ENCODE measurements around the gene GAS2L1. TPM values are rescaled to one million over a fixed set of nuclear protein-coding genes. Genes with fewer than 3 reads are reported as not detected.
A peak's percentile ranks its signal among the peaks of the same experiment; 100 is the strongest.

GAS2L1 gene
- total and polyA plus RNA-seq, 10 donors = 7.0 to 41.5 (median 28.3) TPM

DNA sequence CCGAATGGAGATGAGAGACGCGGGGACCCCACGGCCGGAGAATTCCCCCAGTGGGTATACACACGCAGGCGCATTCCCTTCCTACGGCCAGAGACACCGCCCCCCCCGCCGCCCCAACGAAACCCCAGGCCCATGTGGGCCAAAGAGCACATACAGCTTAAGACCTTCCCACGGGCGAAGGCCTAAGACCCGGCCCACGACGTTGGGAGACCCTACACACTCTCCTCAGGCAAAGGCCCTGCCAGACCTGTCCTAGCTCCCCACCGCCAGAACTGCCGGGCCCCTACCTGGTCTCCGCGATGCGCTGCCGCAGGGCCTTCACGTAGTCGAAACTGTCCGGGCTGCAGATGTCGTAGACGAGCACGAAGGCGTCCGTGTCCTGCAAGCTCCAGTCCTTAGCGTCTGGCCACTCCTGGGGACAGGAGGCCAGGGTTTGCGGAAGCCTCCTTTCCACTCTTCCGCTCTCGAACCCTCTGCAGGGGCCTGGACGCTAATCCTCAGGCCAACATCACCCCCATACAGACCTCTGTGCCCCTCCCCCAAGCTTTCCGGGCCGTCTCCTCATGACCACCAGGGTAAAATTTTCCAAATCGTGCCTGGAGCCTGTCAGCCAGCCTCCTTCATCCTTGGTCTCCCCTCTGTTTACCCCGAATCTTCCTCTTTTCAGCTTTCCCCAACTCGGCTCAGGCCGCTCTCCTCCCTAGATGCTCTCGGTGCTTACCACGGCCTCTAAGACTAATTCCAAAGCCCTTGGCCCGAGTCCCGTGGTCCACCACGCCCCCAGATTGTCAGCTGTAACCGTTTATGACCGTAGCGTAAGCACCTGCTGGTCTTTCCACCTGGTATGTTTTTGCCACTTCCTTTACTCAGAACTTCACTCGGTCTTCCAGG, 7.4 kb downstream of the GAS2L1 start:
- peak; percentile 73 for DNase-seq
- peaks cover 0 to 68% (median 50%) of the 10 kb centered on the region in 7 donors for H3K27me3 ChIP-seq (replicated peaks in 1 of 7)
- peaks cover 0 to 10% (median 0%) of the 10 kb centered on the region in 6 donors for H3K36me3 ChIP-seq
- H3K4me3 ChIP-seq = peak overlapping the region in 1 of 8 donors; percentile 67
- peaks cover 26 to 75% (median 61%) of the 10 kb centered on the region in 6 donors for H3K4me1 ChIP-seq
- 22 to 34% (median 26%) methylated on average over 39 to 51 of the region's 51 CpGs for WGBS, 5 donors
- TF ChIP-seq POLR2A (IDR thresholded peaks at IDR 0.05) = no peak
- TF ChIP-seq, protein P1, sequence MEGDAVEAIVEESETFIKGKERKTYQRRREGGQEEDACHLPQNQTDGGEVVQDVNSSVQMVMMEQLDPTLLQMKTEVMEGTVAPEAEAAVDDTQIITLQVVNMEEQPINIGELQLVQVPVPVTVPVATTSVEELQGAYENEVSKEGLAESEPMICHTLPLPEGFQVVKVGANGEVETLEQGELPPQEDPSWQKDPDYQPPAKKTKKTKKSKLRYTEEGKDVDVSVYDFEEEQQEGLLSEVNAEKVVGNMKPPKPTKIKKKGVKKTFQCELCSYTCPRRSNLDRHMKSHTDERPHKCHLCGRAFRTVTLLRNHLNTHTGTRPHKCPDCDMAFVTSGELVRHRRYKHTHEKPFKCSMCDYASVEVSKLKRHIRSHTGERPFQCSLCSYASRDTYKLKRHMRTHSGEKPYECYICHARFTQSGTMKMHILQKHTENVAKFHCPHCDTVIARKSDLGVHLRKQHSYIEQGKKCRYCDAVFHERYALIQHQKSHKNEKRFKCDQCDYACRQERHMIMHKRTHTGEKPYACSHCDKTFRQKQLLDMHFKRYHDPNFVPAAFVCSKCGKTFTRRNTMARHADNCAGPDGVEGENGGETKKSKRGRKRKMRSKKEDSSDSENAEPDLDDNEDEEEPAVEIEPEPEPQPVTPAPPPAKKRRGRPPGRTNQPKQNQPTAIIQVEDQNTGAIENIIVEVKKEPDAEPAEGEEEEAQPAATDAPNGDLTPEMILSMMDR (IDR thresholded peaks at IDR 0.05 in 8 of 11, conservative IDR thresholded peaks at IDR 0.05 in 3 of 11) = no peak
- TF ChIP-seq POLR2AphosphoS5 (IDR thresholded peaks at IDR 0.05) = no peak
- intact Hi-C loops (cut with DNase I; ENCODE audit: low total_unique reads) = no loop called here
- H3K9me3 ChIP-seq = no peaks in the 10 kb centered on the region
- H3K27ac ChIP-seq = no peak overlapping the region

GRCh38 chr22:29314537-29315285, 8.3 kb downstream of the GAS2L1 start:
- Histone ChIP-seq H3K36me3 (peaks cover 0 to 10% (median 0%) of the 10 kb centered on the region in 6 donors), H3K9me3 (no peaks in the 10 kb centered on the region), H3K27ac (no peak overlapping the region), H3K27me3 (replicated peaks in 1 of 7) (peaks cover 0 to 68% (median 50%) of the 10 kb centered on the region in 7 donors), H3K4me1 (peaks cover 18 to 66% (median 53%) of the 10 kb centered on the region in 6 donors), H3K4me3 (peak overlapping the region in 7 of 8 donors; percentile 22 to 67 (median 34))
- no peak for TF ChIP-seq POLR2A (IDR thresholded peaks at IDR 0.05)
- TF ChIP-seq POLR2AphosphoS5 (IDR thresholded peaks at IDR 0.05) = peak in 2 of 3 donors; percentile 9 to 42
- DNase-seq = peak; percentile 69
- WGBS, 5 donors = 4% methylated on average over 28 to 69 of the region's 69 CpGs
- intact Hi-C loops (cut with DNase I; ENCODE audit: low total_unique reads) = no loop called here

DNA sequence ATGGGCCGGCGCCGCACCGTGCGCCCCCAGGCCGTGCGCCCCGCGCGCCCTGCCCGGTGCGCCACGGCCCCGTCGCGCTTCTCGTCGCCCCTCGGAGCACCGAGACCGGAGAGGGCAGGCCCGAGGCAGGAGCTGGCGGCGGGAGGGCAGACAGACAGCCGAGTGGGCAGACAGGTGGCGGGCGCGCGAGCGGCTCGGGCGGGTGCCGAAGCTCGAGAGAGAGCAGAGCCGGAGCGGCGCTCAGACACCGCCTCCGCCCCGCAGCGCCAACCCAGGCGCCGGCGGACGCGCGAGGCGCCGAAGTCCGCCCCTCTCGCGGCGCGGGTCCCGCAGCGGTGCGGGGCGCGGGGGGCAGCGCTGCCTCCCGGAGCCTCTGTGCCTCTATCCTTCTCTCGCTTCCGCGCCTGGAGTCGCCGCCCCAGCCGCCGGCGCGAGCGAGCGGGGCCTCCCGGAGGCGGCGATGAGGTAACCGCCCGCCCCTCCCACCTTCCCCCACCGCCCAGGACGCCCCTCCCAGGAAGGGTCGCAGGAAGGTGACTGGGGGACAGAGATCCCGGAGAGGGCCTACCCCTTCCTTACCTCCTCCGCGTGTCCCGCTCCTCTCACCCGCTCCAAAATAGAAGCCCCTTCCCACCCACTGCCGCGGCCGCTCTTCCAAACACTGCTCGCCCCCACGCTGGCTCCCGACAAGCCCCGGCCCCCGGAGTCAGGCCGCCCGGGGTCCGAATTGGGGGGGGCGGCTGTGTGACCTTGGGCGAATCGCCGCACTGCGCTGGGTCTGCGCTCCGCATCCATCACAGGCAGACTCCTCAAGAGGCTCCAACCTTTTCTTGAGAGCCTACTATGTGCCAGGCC, 9.1 kb downstream of the GAS2L1 start, which contains the start of gene RASL10A:
RASL10A (minus strand) TSS at position 412 of the 855 bp plus-strand sequence. CDS start 451 bp downstream, outside the sequence.
- Histone ChIP-seq H3K27me3 (replicated peaks in 1 of 7) (peaks cover 0 to 65% (median 50%) of the 10 kb centered on the region in 7 donors), H3K4me3 (peak within 1 kb of the TSS; percentile 9 to 67 (median 32)), H3K36me3 (peaks cover 0 to 10% (median 0%) of the 10 kb centered on the region in 6 donors), H3K4me1 (peaks cover 14 to 58% (median 46%) of the 10 kb centered on the region in 6 donors), H3K9me3 (no peaks in the 10 kb centered on the region), H3K27ac (no peak within 1 kb of the TSS)
- no peak for TF ChIP-seq POLR2AphosphoS5 (IDR thresholded peaks at IDR 0.05)
- TF ChIP-seq, protein P1 (IDR thresholded peaks at IDR 0.05 in 8 of 11, conservative IDR thresholded peaks at IDR 0.05 in 3 of 11) = no peak
- TF ChIP-seq POLR2A (IDR thresholded peaks at IDR 0.05) = no peak
- DNase-seq = peak; percentile 66
- WGBS, 5 donors = 4 to 14% (median 5%) methylated on average over 44 to 103 of the region's 103 CpGs
- intact Hi-C loops (cut with DNase I; ENCODE audit: low total_unique reads) = no loop called here
